Osteoblast (primary cell): ENCODE data around the gene UGT2B10. TPM values are rescaled to one million over a fixed set of nuclear protein-coding genes. Genes with fewer than 3 reads are reported as not detected.

Experiments
- DNase-seq: peaks from one replicate; pipeline ENCODE4 v3.0.0; 2011; ENCODE audit warnings: low spot score, mixed read lengths; ENCODE audit not compliant: insufficient read length; ENCODE audit errors: missing footprints
- H2AFZ ChIP-seq: 2 replicates; pipeline ENCODE4 v1.6.0; 2011; ENCODE audit warnings: mild to moderate bottlenecking, low read length
- H3K27ac ChIP-seq: 2 replicates; pipeline ENCODE4 v1.5.1; 2011; ENCODE audit warnings: mild to moderate bottlenecking, low read depth, low read length, moderate library complexity
- H3K27me3 ChIP-seq: 2 replicates; pipeline ENCODE4 v1.6.0; 2012; ENCODE audit warnings: mild to moderate bottlenecking, control low read depth, inconsistent platforms, low read length, moderate library complexity; ENCODE audit not compliant: insufficient read depth
- H3K36me3 ChIP-seq: 2 replicates; pipeline ENCODE4 v1.5.1; 2011; ENCODE audit warnings: mild to moderate bottlenecking, low read length, control low read depth, moderate library complexity; ENCODE audit not compliant: insufficient read depth
- H3K4me1 ChIP-seq: 2 replicates; pipeline ENCODE4 v1.5.1; 2011; ENCODE audit warnings: mild to moderate bottlenecking, low read length, control low read depth, moderate library complexity; ENCODE audit not compliant: insufficient read depth
- H3K4me2 ChIP-seq: 2 replicates; pipeline ENCODE4 v1.6.0; 2011; ENCODE audit warnings: mild to moderate bottlenecking, low read length; ENCODE audit not compliant: insufficient read depth
- H3K4me3 ChIP-seq: fragments of 200-600 bp; sonication (generic); 3 replicates; pipeline ENCODE4 v1.5.1; 2012; ENCODE audit warnings: mild to moderate bottlenecking, low read length, inconsistent platforms; ENCODE audit not compliant: insufficient read depth
- H3K79me2 ChIP-seq: 2 replicates; pipeline ENCODE4 v1.6.0; 2012; ENCODE audit warnings: mild to moderate bottlenecking, low read length, control low read depth, inconsistent platforms; ENCODE audit not compliant: insufficient read depth
- H3K9me3 ChIP-seq: 2 replicates; pipeline ENCODE4 v1.5.1; 2011; ENCODE audit warnings: low read depth, low read length, control low read depth
- H4K20me1 ChIP-seq: 2 replicates; pipeline ENCODE4 v1.6.0; 2012; ENCODE audit warnings: mild to moderate bottlenecking, low read length, control low read depth; ENCODE audit not compliant: insufficient read depth
- CTCF ChIP-seq: IDR thresholded peaks from 2 replicates; pipeline ENCODE4 v1.5.1; 2011; ENCODE audit warnings: mild to moderate bottlenecking, low read depth, low read length, moderate library complexity; ENCODE audit errors: extremely low read depth
- total RNA-seq: library from RNA; depleted of rRNA; stranded (reverse); fragments of >200 nt; gene quantifications from 2 replicates; pipeline ENCODE4 v1.2.3, GENCODE V29; 2012

Gene UGT2B10
- total RNA-seq, 1 donor: not detected

GRCh38 chr4:68861057-68861456 is 45.3 kb downstream of the UGT2B10 start:
- Histone ChIP-seq H3K9me3 (no peaks in the 10 kb centered on the region), H3K27me3 (no peaks in the 10 kb centered on the region), H3K79me2 (no peaks in the 10 kb centered on the region), H2AFZ (no peak overlapping the region), H3K4me2 (no peak overlapping the region), H3K4me3 (no peak overlapping the region), H4K20me1 (no peaks in the 10 kb centered on the region), H3K4me1 (no peaks in the 10 kb centered on the region), H3K27ac (no peak overlapping the region), H3K36me3 (no peaks in the 10 kb centered on the region)
- no peak for DNase-seq
- TF ChIP-seq CTCF: no peak

GRCh38 chr4:68864438-68865187 is 48.8 kb downstream of the UGT2B10 start:
- Histone ChIP-seq H3K4me1 (no peaks in the 10 kb centered on the region), H3K36me3 (no peaks in the 10 kb centered on the region), H3K27me3 (no peaks in the 10 kb centered on the region), H4K20me1 (no peaks in the 10 kb centered on the region), H2AFZ (no peak overlapping the region), H3K27ac (no peak overlapping the region), H3K79me2 (no peaks in the 10 kb centered on the region), H3K4me3 (no peak overlapping the region), H3K4me2 (no peak overlapping the region), H3K9me3 (no peaks in the 10 kb centered on the region)
- no peak for TF ChIP-seq CTCF
- DNase-seq: no peak

GRCh38 chr4:68865188-68865638 is 49.4 kb downstream of the UGT2B10 start:
- H3K4me2 ChIP-seq: no peak overlapping the region
- H3K36me3 ChIP-seq: no peaks in the 10 kb centered on the region
- no peak overlapping the region for H3K4me3 ChIP-seq
- H3K9me3 ChIP-seq: no peaks in the 10 kb centered on the region
- H4K20me1 ChIP-seq: no peaks in the 10 kb centered on the region
- no peaks in the 10 kb centered on the region for H3K4me1 ChIP-seq
- H3K27me3 ChIP-seq: no peaks in the 10 kb centered on the region
- no peak for TF ChIP-seq CTCF
- DNase-seq: no peak
- no peak overlapping the region for H3K27ac ChIP-seq
- H3K79me2 ChIP-seq: no peaks in the 10 kb centered on the region
- H2AFZ ChIP-seq: no peak overlapping the region

GRCh38 chr4:68865760-68866159 is 50.0 kb downstream of the UGT2B10 start:
- no peaks in the 10 kb centered on the region for H3K9me3 ChIP-seq
- H3K27ac ChIP-seq: no peak overlapping the region
- no peak for DNase-seq
- H3K36me3 ChIP-seq: no peaks in the 10 kb centered on the region
- no peak for TF ChIP-seq CTCF
- no peak overlapping the region for H3K4me3 ChIP-seq
- no peaks in the 10 kb centered on the region for H4K20me1 ChIP-seq
- H2AFZ ChIP-seq: no peak overlapping the region
- H3K4me2 ChIP-seq: no peak overlapping the region
- no peaks in the 10 kb centered on the region for H3K4me1 ChIP-seq
- no peaks in the 10 kb centered on the region for H3K27me3 ChIP-seq
- no peaks in the 10 kb centered on the region for H3K79me2 ChIP-seq
